Osteoblast (primary cell): ENCODE measurements around the gene CEACAM21. TPM values are rescaled to one million over a fixed set of nuclear protein-coding genes. Genes with fewer than 3 reads are reported as not detected.

Source experiments
- DNase-seq: peaks from one replicate; pipeline ENCODE4 v3.0.0; 2011; ENCODE audit warnings: low spot score, mixed read lengths; ENCODE audit not compliant: insufficient read length; ENCODE audit errors: missing footprints
- H2AFZ ChIP-seq: 2 replicates; pipeline ENCODE4 v1.6.0; 2011; ENCODE audit warnings: mild to moderate bottlenecking, low read length
- H3K27ac ChIP-seq: 2 replicates; pipeline ENCODE4 v1.5.1; 2011; ENCODE audit warnings: mild to moderate bottlenecking, low read depth, low read length, moderate library complexity
- H3K27me3 ChIP-seq: 2 replicates; pipeline ENCODE4 v1.6.0; 2012; ENCODE audit warnings: mild to moderate bottlenecking, control low read depth, inconsistent platforms, low read length, moderate library complexity; ENCODE audit not compliant: insufficient read depth
- H3K36me3 ChIP-seq: 2 replicates; pipeline ENCODE4 v1.5.1; 2011; ENCODE audit warnings: mild to moderate bottlenecking, low read length, control low read depth, moderate library complexity; ENCODE audit not compliant: insufficient read depth
- H3K4me1 ChIP-seq: 2 replicates; pipeline ENCODE4 v1.5.1; 2011; ENCODE audit warnings: mild to moderate bottlenecking, low read length, control low read depth, moderate library complexity; ENCODE audit not compliant: insufficient read depth
- H3K4me2 ChIP-seq: 2 replicates; pipeline ENCODE4 v1.6.0; 2011; ENCODE audit warnings: mild to moderate bottlenecking, low read length; ENCODE audit not compliant: insufficient read depth
- H3K4me3 ChIP-seq: fragments of 200-600 bp; sonication (generic); 3 replicates; pipeline ENCODE4 v1.5.1; 2012; ENCODE audit warnings: mild to moderate bottlenecking, low read length, inconsistent platforms; ENCODE audit not compliant: insufficient read depth
- H3K79me2 ChIP-seq: 2 replicates; pipeline ENCODE4 v1.6.0; 2012; ENCODE audit warnings: mild to moderate bottlenecking, low read length, control low read depth, inconsistent platforms; ENCODE audit not compliant: insufficient read depth
- H3K9me3 ChIP-seq: 2 replicates; pipeline ENCODE4 v1.5.1; 2011; ENCODE audit warnings: low read depth, low read length, control low read depth
- H4K20me1 ChIP-seq: 2 replicates; pipeline ENCODE4 v1.6.0; 2012; ENCODE audit warnings: mild to moderate bottlenecking, low read length, control low read depth; ENCODE audit not compliant: insufficient read depth
- CTCF ChIP-seq: IDR thresholded peaks from 2 replicates; pipeline ENCODE4 v1.5.1; 2011; ENCODE audit warnings: mild to moderate bottlenecking, low read depth, low read length, moderate library complexity; ENCODE audit errors: extremely low read depth
- total RNA-seq: library from RNA; depleted of rRNA; stranded (reverse); fragments of >200 nt; gene quantifications from 2 replicates; pipeline ENCODE4 v1.2.3, GENCODE V29; 2012

The CEACAM21 gene
- total RNA-seq, 1 donor: not detected

DNA sequence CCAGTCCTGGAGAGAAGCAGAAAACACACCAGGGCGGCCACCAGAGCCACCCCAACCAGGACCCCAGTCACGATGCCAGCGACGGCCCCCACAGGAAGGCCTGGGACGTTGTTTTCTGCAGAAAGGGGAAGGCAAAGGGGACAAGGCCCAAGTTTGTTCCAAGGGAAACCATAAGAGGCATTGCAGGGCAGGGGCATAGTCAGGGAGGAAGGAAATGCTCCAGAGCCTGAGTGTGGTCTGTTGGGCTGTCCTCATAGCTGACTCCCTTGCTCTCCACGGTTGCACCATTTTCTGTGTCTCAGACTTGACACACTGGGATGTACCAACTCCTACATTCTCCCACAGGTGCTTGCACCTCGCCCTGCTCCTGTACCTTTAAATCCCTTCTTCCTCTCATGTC is 45.7 kb downstream of the CEACAM21 start:
- Histone ChIP-seq H3K27ac (no peak overlapping the region), H4K20me1 (no peaks in the 10 kb centered on the region), H3K9me3 (no peaks in the 10 kb centered on the region), H3K4me2 (no peak overlapping the region), H3K27me3 (no peaks in the 10 kb centered on the region), H2AFZ (no peak overlapping the region), H3K79me2 (no peaks in the 10 kb centered on the region), H3K4me3 (no peak overlapping the region), H3K36me3 (no peaks in the 10 kb centered on the region), H3K4me1 (no peaks in the 10 kb centered on the region)
- no peak for DNase-seq
- TF ChIP-seq CTCF: no peak

DNA sequence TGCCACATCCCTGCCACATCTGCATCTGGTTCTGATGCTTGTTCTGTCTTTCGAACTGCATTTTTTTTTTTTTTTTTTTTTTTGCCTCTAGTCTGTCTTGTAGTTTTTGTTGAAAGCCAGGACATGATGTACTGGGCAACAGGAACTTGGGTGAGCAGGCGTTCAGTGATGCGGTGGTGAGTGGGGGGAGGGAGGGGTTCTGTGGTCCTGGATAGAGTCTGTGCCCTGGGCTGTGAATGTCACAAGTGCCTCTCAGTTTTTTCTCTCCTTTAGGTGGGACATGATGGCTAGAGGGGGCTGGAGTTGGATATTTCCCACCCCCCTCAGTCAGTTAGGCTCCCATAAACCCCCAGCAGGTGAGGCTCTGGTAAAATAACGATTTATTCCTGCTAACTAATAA is 47.4 kb downstream of the CEACAM21 start:
- Histone ChIP-seq H3K36me3 (no peaks in the 10 kb centered on the region), H3K4me1 (no peaks in the 10 kb centered on the region), H3K27me3 (no peaks in the 10 kb centered on the region), H3K79me2 (no peaks in the 10 kb centered on the region), H3K9me3 (no peaks in the 10 kb centered on the region), H4K20me1 (no peaks in the 10 kb centered on the region), H3K27ac (no peak overlapping the region), H3K4me3 (no peak overlapping the region), H3K4me2 (no peak overlapping the region), H2AFZ (no peak overlapping the region)
- TF ChIP-seq CTCF: no peak
- no peak for DNase-seq

DNA sequence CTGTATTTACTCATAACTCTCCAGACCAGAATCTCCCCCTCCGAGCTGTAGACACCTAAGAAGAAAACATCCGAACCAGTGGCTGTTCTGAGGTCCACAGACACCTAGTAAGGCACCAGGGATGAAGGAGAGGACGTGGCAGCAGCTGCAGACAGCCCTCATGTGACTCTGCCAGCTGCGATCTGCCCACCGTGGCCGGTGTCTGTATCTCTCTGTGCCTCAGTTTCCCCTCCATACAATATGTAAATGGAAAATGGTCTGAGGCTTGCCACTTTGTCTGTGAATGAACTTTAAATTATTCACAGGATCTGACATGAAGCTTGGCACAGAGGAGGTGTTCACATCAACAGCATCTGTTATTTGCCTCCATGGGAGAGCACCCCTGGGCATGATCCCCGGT is 48.5 kb downstream of the CEACAM21 start:
- H3K79me2 ChIP-seq: no peaks in the 10 kb centered on the region
- no peaks in the 10 kb centered on the region for H4K20me1 ChIP-seq
- no peaks in the 10 kb centered on the region for H3K27me3 ChIP-seq
- H3K9me3 ChIP-seq: no peaks in the 10 kb centered on the region
- no peak overlapping the region for H2AFZ ChIP-seq
- no peak for DNase-seq
- no peak overlapping the region for H3K4me2 ChIP-seq
- TF ChIP-seq CTCF: no peak
- H3K27ac ChIP-seq: no peak overlapping the region
- no peaks in the 10 kb centered on the region for H3K4me1 ChIP-seq
- H3K4me3 ChIP-seq: no peak overlapping the region
- no peaks in the 10 kb centered on the region for H3K36me3 ChIP-seq

- Histone ChIP-seq H3K27ac (no peak overlapping the region), H4K20me1 (no peaks in the 10 kb centered on the region), H3K9me3 (no peaks in the 10 kb centered on the region), H3K4me2 (no peak overlapping the region), H3K27me3 (no peaks in the 10 kb centered on the region), H3K79me2 (no peaks in the 10 kb centered on the region), H3K36me3 (no peaks in the 10 kb centered on the region), H2AFZ (no peak overlapping the region), H3K4me1 (no peaks in the 10 kb centered on the region), H3K4me3 (no peak overlapping the region)
- no peak for TF ChIP-seq CTCF
- no peak for DNase-seq
Observed at GRCh38 chr19:41624937-41625336, 49.0 kb downstream of the CEACAM21 start.
